Endothelial cell of hepatic sinusoid (primary cell): ENCODE results near the gene ARID4B.

Source experiments
- in situ Hi-C: cut with HindIII; loops from 2 replicates; pipeline ENCODE4 v1.10.0; 2017; ENCODE audit warnings: low sequenced_read_pairs

Gene ARID4B

DNA sequence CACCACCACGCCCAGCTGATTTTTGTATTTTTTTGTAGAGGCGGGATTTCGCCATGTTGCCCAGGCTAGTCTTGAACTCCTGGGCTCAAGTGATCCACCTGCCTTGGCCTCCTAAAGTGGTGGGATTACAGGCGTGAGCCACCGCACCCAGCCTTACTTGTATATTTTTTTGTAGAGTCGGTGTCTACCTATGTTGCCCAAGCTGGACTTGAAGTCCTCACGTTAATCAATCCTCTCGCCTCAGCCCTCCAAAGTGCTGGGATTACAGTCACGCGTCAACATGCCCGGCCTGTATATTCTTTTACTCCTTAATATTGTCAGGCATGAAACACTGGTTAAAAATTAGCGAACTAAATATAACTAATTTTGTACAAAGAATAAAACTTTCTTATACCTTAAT is 193.8 kb downstream of the ARID4B start:
- in situ Hi-C loops: no loop called here

GRCh38 chr1:235133086-235133485 is 194.9 kb downstream of the ARID4B start:
- in situ Hi-C loops: no loop called here

DNA sequence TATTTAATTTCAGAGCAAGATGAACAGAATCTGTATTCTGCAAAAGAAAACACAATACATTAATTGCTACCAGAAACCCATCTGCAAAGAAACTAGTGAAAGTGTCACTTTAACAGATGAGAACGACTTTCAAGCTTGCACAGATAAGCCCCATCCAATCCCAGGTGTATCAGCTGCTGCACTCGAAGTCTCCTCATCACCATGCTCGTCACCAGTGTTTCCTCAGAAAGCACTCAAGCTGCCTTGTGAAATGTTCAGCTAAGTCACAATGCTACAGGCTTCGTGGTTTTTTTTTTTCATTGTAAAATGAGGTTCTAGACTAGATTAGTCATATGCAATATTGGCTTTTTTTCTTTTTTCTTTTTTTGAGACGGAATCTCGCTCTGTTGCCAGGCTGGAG is 196.0 kb downstream of the ARID4B start:
- in situ Hi-C loops: no loop called here

DNA sequence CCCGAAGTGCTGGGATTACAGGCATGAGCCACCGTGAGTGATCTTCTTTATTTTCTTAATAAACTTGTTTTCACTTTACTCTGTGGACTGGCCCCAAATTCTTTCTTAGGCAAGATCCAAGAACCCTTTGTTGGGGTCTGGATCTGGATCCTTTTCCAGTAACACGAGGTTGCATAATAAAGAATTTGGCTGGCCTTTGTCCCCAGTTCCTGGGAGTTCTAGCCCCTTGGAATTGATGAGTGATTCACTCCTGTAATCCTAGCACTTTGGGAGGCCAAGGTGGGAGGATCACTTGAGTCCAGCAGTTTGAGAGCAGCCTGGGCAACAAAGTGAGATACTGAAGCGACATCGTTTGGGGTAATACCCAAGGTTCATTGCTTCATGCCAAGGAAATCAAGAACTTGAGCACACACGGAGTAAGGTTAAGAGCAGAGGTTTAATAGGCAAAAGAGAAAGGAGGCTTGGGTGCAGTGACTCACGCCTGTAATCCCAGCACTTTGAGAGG is 197.2 kb downstream of the ARID4B start:
- in situ Hi-C loops: no loop called here

DNA sequence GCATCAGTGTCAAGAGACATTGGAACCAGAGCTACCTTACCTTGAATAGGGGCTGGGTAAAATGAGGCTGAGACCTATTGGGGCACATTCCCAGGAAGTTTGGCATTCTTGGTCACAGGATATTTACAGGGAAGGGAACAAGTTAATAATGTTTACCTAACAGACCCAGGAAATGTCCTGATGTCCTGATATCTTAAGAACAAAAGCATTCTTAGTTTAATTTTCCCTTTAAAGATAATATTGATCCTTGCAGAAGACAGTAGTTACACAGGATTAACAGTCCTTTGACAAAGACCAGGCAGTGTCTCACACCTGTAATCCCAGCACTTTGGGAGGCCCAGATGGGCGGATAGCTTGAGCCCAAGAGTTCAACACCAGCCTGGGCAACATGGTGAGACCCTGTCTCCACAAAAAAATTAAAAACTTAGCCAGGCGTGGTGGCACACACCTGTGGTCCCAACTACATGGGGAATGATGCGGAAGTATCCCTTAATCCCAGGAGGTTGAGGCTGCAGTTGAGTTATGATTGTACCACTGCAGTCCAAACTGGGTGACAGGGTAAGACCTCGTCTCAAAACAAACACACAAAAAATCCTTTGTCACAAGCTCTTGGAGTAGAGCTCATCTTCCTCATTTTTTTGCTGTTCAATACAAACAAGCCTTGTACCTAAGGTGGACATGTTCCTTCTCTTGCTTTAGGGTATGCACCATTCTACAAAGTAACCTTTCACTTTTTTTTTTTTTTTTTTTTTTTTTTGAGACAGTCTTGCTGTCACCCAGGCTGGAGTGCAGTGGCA is 198.0 kb downstream of the ARID4B start:
- in situ Hi-C loops: no loop called here

- in situ Hi-C loops: no loop called here
These were observed 199.3 kb downstream of the ARID4B start, which contains the start of gene TOMM20 for GRCh38 chr1:235128456-235129328. TOMM20 (minus strand) TSS chr1:235128837; CDS start chr1:235128715, 122 bp downstream.

DNA sequence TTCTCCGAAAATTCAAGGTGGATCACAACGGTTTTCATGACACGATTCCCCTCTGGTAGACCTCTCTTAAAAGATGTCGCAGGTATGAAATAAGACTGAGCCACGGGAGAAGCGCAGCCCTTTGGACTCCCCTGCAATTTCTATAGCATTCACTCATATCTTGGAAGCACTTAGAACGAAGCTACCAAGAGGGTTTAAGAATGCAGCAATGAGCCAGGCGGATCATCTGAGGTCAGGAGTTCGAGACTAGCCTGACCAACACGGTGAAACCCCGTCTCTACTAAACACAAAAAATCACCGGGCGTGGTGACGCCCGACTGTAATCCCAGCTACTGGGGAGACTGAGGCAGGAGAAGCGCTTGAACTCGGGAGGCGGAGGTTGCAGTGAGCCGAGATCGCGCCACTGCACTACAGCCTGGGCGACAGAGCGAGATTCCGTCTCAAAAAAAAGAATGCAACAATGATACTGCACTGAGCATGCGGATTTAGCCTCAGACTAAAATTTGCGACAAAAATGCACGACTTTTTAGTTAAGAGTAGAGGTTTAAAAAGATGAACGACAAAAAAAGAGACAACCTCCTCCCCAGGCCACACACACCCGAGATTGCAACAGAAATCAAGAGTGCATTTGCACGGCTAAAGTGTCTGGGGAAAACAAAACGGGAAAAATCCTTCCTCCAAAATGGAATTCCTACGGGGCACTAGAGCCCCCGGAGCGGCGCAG is 200.1 kb downstream of the ARID4B start:
- in situ Hi-C loops: no loop called here

DNA sequence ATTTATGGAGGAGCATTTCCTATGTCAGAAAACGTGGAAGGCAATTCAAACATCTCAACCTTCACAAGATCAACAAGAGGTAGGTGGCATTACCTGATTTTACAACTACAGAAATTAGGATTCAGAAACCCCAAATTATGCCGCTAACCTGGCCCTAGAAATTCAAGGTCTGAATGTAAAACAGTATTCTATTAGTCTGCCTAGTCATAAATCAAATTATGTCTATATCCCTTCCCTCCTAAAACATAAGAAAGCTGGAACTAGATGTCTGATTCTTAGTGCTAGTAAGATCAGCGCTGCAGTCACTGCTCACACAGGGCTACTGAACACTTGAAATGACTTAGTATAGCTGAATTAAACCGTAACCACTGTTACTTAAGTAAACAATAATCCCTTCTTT is 200.8 kb downstream of the ARID4B start:
- in situ Hi-C loops: no loop called here

GRCh38 chr1:235124665-235125064 is 203.3 kb downstream of the ARID4B start:
- in situ Hi-C loops: no loop called here

GRCh38 chr1:235124111-235124510 is 203.9 kb downstream of the ARID4B start:
- in situ Hi-C loops: no loop called here

DNA sequence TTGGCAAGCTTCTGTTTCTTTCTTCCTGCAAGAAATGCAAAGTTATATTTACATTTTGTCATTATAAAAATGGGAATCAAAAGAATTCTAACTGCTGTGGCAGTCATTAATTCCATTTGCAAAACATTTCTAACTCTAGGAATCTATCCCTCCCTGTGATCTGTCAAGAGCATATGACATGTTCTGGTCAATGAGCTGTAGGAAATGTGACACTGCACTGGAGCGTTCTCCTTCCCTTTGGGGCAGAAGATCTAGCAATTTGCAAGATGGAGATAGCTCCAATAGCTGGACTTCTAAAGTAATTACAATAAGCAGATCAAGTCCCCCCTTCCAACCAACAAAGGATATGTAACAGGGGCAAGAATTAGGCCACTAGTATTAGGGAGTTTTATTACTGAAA is 205.6 kb downstream of the ARID4B start:
- in situ Hi-C loops: no loop called here
